CD14-positive monocyte (primary cell): Measurements from ENCODE around the gene NUP210. TPM values are rescaled to one million over a fixed set of nuclear protein-coding genes. Genes with fewer than 3 reads are reported as not detected.

Source experiments
- DNase-seq, 3 donors: peaks; one replicate each; pipeline ENCODE4 v3.0.0-alpha.2; 2011 to 2022
- H2AFZ ChIP-seq: 2 replicates; pipeline ENCODE4 v1.6.0; 2012; ENCODE audit warnings: mild to moderate bottlenecking, low read depth, low read length, inconsistent platforms; ENCODE audit not compliant: insufficient read depth, poor library complexity, severe bottlenecking
- H3K27ac ChIP-seq, 2 donors: 1 replicate in 1 of 2; 2 replicates in 1 of 2; pipeline ENCODE4 v1.5.1; 2012 to 2013; ENCODE audit warnings: low read length in 2 of 2, control low read depth in 1 of 2, inconsistent platforms in 1 of 2, low read depth in 1 of 2, mild to moderate bottlenecking in 1 of 2
- H3K27me3 ChIP-seq, 2 donors: one replicate each; pipeline versions ENCODE4 v1.6.0 to v1.6.1; 2011 to 2013; ENCODE audit warnings: low read length in 2 of 2; ENCODE audit not compliant: control insufficient read depth in 2 of 2, insufficient read depth in 2 of 2
- H3K36me3 ChIP-seq, 2 donors: replicated peaks in 1 of 2; 1 replicate in 1 of 2; 2 replicates in 1 of 2; pipeline versions ENCODE4 v1.5.1 to v1.6.1; 2012 to 2013; ENCODE audit warnings: low read length in 2 of 2, control low read depth in 1 of 2, inconsistent platforms in 1 of 2, mild to moderate bottlenecking in 1 of 2; ENCODE audit not compliant: insufficient read depth in 2 of 2, control insufficient read depth in 1 of 2
- H3K4me1 ChIP-seq, 2 donors: 1 replicate in 1 of 2; 2 replicates in 1 of 2; pipeline versions ENCODE4 v1.5.1 to v1.6.1; 2012 to 2013; ENCODE audit warnings: low read length in 2 of 2, control low read depth in 1 of 2, inconsistent platforms in 1 of 2, mild to moderate bottlenecking in 1 of 2, moderate library complexity in 1 of 2; ENCODE audit not compliant: insufficient read depth in 2 of 2, control insufficient read depth in 1 of 2
- H3K4me2 ChIP-seq: replicated peaks from 2 replicates; pipeline ENCODE3; 2012; ENCODE audit warnings: low read length, moderate library complexity, mild to moderate bottlenecking; ENCODE audit not compliant: poor library complexity, severe bottlenecking; ENCODE audit errors: extremely low read depth
- H3K4me3 ChIP-seq, 3 experiments: fragments of 200-600 bp in 1 of 3; sonication (generic) in 1 of 3; replicated peaks in 1 of 3; 1 replicate in 2 of 3; 2 replicates in 1 of 3; pipeline ENCODE4 v1.5.1; 2011 to 2013; ENCODE audit warnings: low read length in 3 of 3, mild to moderate bottlenecking in 3 of 3, control low read depth in 2 of 3, low read depth in 2 of 3, inconsistent platforms in 1 of 3, moderate library complexity in 1 of 3
- H3K79me2 ChIP-seq: 2 replicates; pipeline ENCODE4 v1.6.0; 2012; ENCODE audit warnings: mild to moderate bottlenecking, control low read depth, inconsistent platforms, low read length, moderate library complexity; ENCODE audit not compliant: insufficient read depth
- H3K9ac ChIP-seq: 2 replicates; pipeline ENCODE4 v1.6.0; 2017; ENCODE audit warnings: low read length, mild to moderate bottlenecking; ENCODE audit not compliant: insufficient read depth, poor library complexity, severe bottlenecking
- H3K9me3 ChIP-seq, 2 donors: replicated peaks in 1 of 2; 1 replicate in 1 of 2; 2 replicates in 1 of 2; pipeline versions ENCODE4 v1.5.1 to v1.6.1; 2012 to 2013; ENCODE audit warnings: low read length in 2 of 2, control low read depth in 1 of 2; ENCODE audit not compliant: control insufficient read depth in 1 of 2, insufficient read depth in 1 of 2
- H4K20me1 ChIP-seq: 2 replicates; pipeline ENCODE4 v1.6.0; 2012; ENCODE audit warnings: mild to moderate bottlenecking, low read length, control low read depth, moderate library complexity; ENCODE audit not compliant: insufficient read depth
- H3K27ac Mint-ChIP-seq, 7 donors: one replicate each; pipeline ENCODE4 v1.8.0; 2020; ENCODE audit warnings: mild to moderate bottlenecking in 7 of 7, mixed read lengths in 7 of 7, moderate library complexity in 6 of 7, inconsistent platforms in 2 of 7
- H3K27me3 Mint-ChIP-seq, 3 donors: one replicate each; pipeline ENCODE4 v1.8.0; 2021 to 2022; ENCODE audit warnings: low read depth in 3 of 3, mild to moderate bottlenecking in 3 of 3, mixed read lengths in 3 of 3, moderate library complexity in 3 of 3, inconsistent platforms in 1 of 3
- H3K36me3 Mint-ChIP-seq, 2 donors: one replicate each; pipeline ENCODE4 v1.8.0; 2020; ENCODE audit warnings: mixed read lengths in 2 of 2, inconsistent platforms in 1 of 2, mild to moderate bottlenecking in 1 of 2
- H3K4me1 Mint-ChIP-seq: one replicate; pipeline ENCODE4 v1.8.0; 2020; ENCODE audit warnings: mild to moderate bottlenecking, mixed read lengths
- H3K4me3 Mint-ChIP-seq, 2 donors: one replicate each; pipeline ENCODE4 v1.8.0; 2020; ENCODE audit warnings: mild to moderate bottlenecking in 2 of 2, mixed read lengths in 2 of 2, moderate library complexity in 1 of 2
- H3K9me3 Mint-ChIP-seq, 7 donors: one replicate each; pipeline ENCODE4 v1.8.0; 2020 to 2022; ENCODE audit warnings: mixed read lengths in 7 of 7, mild to moderate bottlenecking in 6 of 7, moderate library complexity in 6 of 7, inconsistent platforms in 2 of 7
- WGBS: methylation state at CpG from one replicate; pipeline ENCODE4 v1.1.5; 2013; ENCODE audit warnings: missing lambda C conversion rate; ENCODE audit not compliant: insufficient coverage; 5-methylcytosine and 5-hydroxymethylcytosine counted together
- intact Hi-C, 2 donors: fragments of 100-400 bp; cut with micrococcal nuclease; formaldehyde crosslinking; loops; one replicate each; pipeline versions ENCODE4 v1.15.0 to v1.15.1; 2023
- polyA plus RNA-seq, 3 donors: library from polyadenylated mRNA; depleted of rRNA in 1 of 3; unstranded in 2 of 3; stranded (reverse) in 1 of 3; fragments of 300-500 nt in 2 of 3; fragments of >200 nt in 1 of 3; fragmentation: Illumina TruSeq in 2 of 3; gene quantifications; 1 replicate in 2 of 3; 2 replicates in 1 of 3; pipeline ENCODE4 v1.2.3, GENCODE V29; 2012 to 2021
- TF ChIP-seq, protein P1 (sequence below): fragments of 200-600 bp; IDR thresholded peaks from one replicate; pipeline ENCODE4 v1.8.0; 2022; ENCODE audit warnings: antibody characterized with exemption, mild to moderate bottlenecking

Gene NUP210
- polyA plus RNA-seq, 3 donors, result 7.9 to 43.5 (median 13.0) TPM

DNA sequence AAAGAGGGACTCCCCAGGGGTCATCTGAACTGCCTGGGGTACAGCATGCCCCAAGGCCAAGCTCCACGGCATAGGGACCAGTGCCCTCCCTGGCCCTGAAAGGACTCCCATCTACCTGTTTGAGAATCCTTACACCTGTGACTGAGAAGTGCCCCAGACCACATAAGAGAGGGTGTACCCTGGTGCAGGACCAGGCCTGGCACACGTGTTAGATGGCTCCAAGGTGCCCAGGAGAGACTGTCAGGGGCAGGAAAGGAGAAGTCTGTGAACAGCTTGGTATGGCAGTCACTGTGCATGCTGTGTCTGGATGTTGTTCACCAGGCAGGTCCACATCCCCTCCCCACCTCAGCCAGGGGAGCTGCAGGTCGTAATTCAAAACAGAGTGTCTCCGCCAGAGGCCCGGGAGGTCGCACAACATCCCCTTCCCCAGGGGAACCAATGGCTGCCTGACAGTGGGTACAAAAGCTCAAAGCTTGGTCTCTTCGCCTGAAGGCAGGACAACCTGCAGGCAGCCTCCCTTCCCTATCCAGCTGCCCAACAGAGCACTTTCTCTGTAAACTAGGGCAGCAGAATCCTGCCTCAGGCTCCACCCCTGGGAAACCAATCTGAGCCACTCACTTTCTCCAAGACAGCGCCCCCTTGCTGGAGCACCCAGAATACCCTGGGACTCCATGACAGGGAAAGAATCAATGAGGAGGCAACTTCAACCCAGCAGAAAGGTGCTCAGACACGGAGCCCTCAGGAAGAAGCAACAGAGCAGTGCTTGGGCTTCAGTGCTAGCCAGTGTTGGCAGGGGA, 3.9 kb downstream of the NUP210 start:
- Histone ChIP-seq H4K20me1 (no peaks in the 10 kb centered on the region), H3K9me3 (no peaks in the 10 kb centered on the region), H3K27ac (peak overlapping the region; percentile 90 to 95), H3K27me3 (no peaks in the 10 kb centered on the region), H3K79me2 (peaks cover 85% of the 10 kb centered on the region), H3K9ac (peak overlapping the region; percentile 6), H3K4me3 (peak overlapping the region in 1 of 3 experiments; percentile 60), H3K4me2 (peak overlapping the region; percentile 70), H3K36me3 (no peaks in the 10 kb centered on the region), H3K4me1 (peaks cover 83 to 91% of the 10 kb centered on the region in 2 donors), H2AFZ (no peak overlapping the region)
- DNase-seq, result peak in 1 of 3 donors; percentile 20
- no peaks in the 10 kb centered on the region for H3K9me3 Mint-ChIP-seq
- intact Hi-C loops, result loop anchor here (2.0 to 10.0 kb wide), 3 partner anchors 36 to 421 kb away; no protein-coding TSS in a partner anchor
- H3K4me1 Mint-ChIP-seq, result peaks cover 77% of the 10 kb centered on the region
- 48% methylated on average over 7 of the region's 9 CpGs for WGBS
- H3K27ac Mint-ChIP-seq, result peak overlapping the region; percentile 99 to 100 (median 99)
- TF ChIP-seq, protein P1, sequence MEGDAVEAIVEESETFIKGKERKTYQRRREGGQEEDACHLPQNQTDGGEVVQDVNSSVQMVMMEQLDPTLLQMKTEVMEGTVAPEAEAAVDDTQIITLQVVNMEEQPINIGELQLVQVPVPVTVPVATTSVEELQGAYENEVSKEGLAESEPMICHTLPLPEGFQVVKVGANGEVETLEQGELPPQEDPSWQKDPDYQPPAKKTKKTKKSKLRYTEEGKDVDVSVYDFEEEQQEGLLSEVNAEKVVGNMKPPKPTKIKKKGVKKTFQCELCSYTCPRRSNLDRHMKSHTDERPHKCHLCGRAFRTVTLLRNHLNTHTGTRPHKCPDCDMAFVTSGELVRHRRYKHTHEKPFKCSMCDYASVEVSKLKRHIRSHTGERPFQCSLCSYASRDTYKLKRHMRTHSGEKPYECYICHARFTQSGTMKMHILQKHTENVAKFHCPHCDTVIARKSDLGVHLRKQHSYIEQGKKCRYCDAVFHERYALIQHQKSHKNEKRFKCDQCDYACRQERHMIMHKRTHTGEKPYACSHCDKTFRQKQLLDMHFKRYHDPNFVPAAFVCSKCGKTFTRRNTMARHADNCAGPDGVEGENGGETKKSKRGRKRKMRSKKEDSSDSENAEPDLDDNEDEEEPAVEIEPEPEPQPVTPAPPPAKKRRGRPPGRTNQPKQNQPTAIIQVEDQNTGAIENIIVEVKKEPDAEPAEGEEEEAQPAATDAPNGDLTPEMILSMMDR, result peak; percentile 17
- H3K36me3 Mint-ChIP-seq, result peaks cover 7 to 16% of the 10 kb centered on the region in 2 donors
- H3K27me3 Mint-ChIP-seq, result peaks cover 0 to 2% (median 0%) of the 10 kb centered on the region in 3 donors
- H3K4me3 Mint-ChIP-seq, result peak overlapping the region in 1 of 2 donors; percentile 67

DNA sequence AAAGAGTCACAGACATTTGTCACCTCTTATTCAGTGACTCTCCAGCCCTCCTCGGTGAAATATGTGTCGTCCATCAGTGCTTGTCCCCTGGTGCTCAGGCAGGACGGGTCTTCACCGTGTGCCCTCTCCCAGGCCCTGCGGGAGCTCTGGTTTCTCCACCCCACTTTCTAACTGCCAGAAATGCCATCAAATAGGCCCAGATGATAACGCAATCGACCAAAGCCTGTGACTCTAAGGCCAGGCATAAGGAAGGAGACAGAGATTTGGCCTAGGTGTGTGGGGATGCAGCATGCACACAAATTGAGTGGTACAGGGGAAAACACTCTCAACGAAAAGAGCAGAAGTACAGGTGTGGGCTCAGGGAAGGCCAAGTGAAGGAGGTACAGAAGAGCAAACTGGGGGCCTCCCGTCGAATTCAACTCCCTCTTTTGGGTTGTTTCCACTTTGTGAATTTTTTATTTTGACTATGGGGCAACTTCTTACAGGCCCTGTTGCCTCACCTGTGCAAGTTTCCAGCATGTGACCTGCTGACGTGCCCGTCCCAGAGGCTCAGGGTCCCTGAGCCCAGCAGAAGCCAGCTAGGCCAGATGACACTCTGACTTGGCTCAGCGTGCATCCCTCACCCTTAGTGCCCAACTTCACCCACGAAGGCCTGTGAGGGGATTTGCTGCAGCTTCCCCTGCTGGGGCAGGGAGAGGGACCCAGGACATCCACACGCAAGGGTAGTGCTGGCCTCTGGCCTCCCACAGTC, 4.7 kb downstream of the NUP210 start:
- DNase-seq, result no peak
- peak overlapping the region; percentile 70 for H3K4me2 ChIP-seq

More for the DNA sequence above, 4.7 kb downstream of the NUP210 start:
- TF ChIP-seq, protein P1, result no peak
- Mint-ChIP-seq H3K4me3 (peak overlapping the region; percentile 64 to 84), H3K27ac (peak overlapping the region; percentile 99 to 100 (median 99)), H3K27me3 (peaks cover 0 to 2% (median 0%) of the 10 kb centered on the region in 3 donors), H3K9me3 (no peaks in the 10 kb centered on the region), H3K36me3 (peaks cover 7 to 14% of the 10 kb centered on the region in 2 donors), H3K4me1 (peaks cover 73% of the 10 kb centered on the region)
- Histone ChIP-seq H2AFZ (no peak overlapping the region), H3K27me3 (no peaks in the 10 kb centered on the region), H3K4me1 (peaks cover 77 to 85% of the 10 kb centered on the region in 2 donors), H3K36me3 (no peaks in the 10 kb centered on the region), H3K4me3 (peak overlapping the region in 1 of 3 experiments; percentile 60), H3K27ac (peak overlapping the region; percentile 90 to 95), H3K79me2 (peaks cover 86% of the 10 kb centered on the region), H3K9ac (peak overlapping the region; percentile 17), H4K20me1 (no peaks in the 10 kb centered on the region), H3K9me3 (no peaks in the 10 kb centered on the region)
- 43% methylated on average over 13 of the region's 15 CpGs for WGBS
- intact Hi-C loops, result loop anchor here (2.0 to 10.0 kb wide), 3 partner anchors 37 to 421 kb away; no protein-coding TSS in a partner anchor
